Measurements from ENCODE around the gene MORN1. TPM values are rescaled to one million over a fixed set of nuclear protein-coding genes. Genes with fewer than 3 reads are reported as not detected.

Gene MORN1
- total and polyA plus RNA-seq, 2 of the 4 experiments (the other 2 are of a cell fraction) = 3.0 to 4.2 TPM

GRCh38 chr1:2422523-2422922 lies 31.2 kb upstream of the MORN1 start:
- dilution Hi-C loops (cut with HindIII; ENCODE audit: low sequenced_read_pairs, unreplicated experiment) = no loop called here
- CTCF ChIA-PET = no interaction called here
- POLR2A ChIA-PET (ENCODE audit: unreplicated experiment) = no interaction called here

More at GRCh38 chr1:2422523-2422922, 31.2 kb upstream of the MORN1 start:
- H3K79me1 ChIP-seq (ENCODE audit: low read depth in 1 of 2, low read length in 2 of 2) = no peaks in the 10 kb centered on the region
- H3K4me1 ChIP-seq (ENCODE audit: control insufficient read depth, insufficient read depth, low read length) = no peaks in the 10 kb centered on the region
- no peak overlapping the region for H2AFZ ChIP-seq (replicated peaks; ENCODE audit: low read length, poor library complexity)
- H3K9ac ChIP-seq (ENCODE audit: low read depth, low read length) = no peak overlapping the region
- no peak overlapping the region for H2BK120ac ChIP-seq (ENCODE audit: low read depth, low read length)
- BruUV-seq (replicated peaks) = no TSS peak
- no peak overlapping the region for H3K14ac ChIP-seq (replicated peaks; ENCODE audit: low read depth, low read length)
- no peak overlapping the region for H3K4me2 ChIP-seq (ENCODE audit: low read depth, low read length)
- peaks cover 6% of the 10 kb centered on the region for H3K9me3 ChIP-seq (ENCODE audit: control insufficient read depth, insufficient read depth, low read length)
- no peak overlapping the region for H3K4me3 ChIP-seq (ENCODE audit: insufficient read depth, low read depth, low read length)
- H3K9me1 ChIP-seq (ENCODE audit: insufficient read depth, low read length) = no peaks in the 10 kb centered on the region
- H3K27me3 ChIP-seq (ENCODE audit: control insufficient read depth, insufficient read depth, low read length) = peaks cover 10% of the 10 kb centered on the region; the same call in 1 of the 2 replicates
- no peak overlapping the region for H3K23ac ChIP-seq (ENCODE audit: low read depth, low read length)
- H2BK15ac ChIP-seq (ENCODE audit: low read depth, low read length) = no peak overlapping the region
- H3K56ac ChIP-seq (ENCODE audit: extremely low read depth, insufficient read depth, low read length) = no peak overlapping the region
- no peak overlapping the region for H3K27ac ChIP-seq (ENCODE audit: insufficient read depth, low read length)
- H4K20me1 ChIP-seq (ENCODE audit: insufficient read depth, low read length) = no peaks in the 10 kb centered on the region
- DNase-seq (no peak), ATAC-seq (ENCODE audit: low read depth) (no peak)
- H3K4ac ChIP-seq (ENCODE audit: low read depth, low read length) = no peak overlapping the region
- TF ChIP-seq RAD21 (IDR thresholded peaks at IDR 0.05; ENCODE audit: low read length) (no peak), CTCF (conservative IDR thresholded peaks at IDR 0.05; ENCODE audit: low read depth, low read length) (no peak), CEBPB (IDR thresholded peaks at IDR 0.05; ENCODE audit: low read depth, low read length) (no peak), BHLHE40 (IDR thresholded peaks at IDR 0.05; ENCODE audit: low read depth, low read length) (no peak), NFE2L2 (IDR thresholded peaks at IDR 0.05; ENCODE audit: low read depth, low read length) (no peak), POLR2A (IDR thresholded peaks at IDR 0.05; ENCODE audit: low read depth, low read length) (no peak), CHD1 (IDR thresholded peaks at IDR 0.05; ENCODE audit: low read depth, low read length) (no peak), MXI1 (IDR thresholded peaks at IDR 0.05; ENCODE audit: borderline replicate concordance, low read depth, low read length) (no peak), MAZ (IDR thresholded peaks at IDR 0.05; ENCODE audit: borderline replicate concordance, low read depth, low read length) (no peak), SMC3 (IDR thresholded peaks at IDR 0.05; ENCODE audit: low read depth, low read length) (no peak), MAFK (IDR thresholded peaks at IDR 0.05; ENCODE audit: low read depth, low read length) (no peak), FOS (IDR thresholded peaks at IDR 0.05; ENCODE audit: low read depth, low read length) (no peak), ELK1 (IDR thresholded peaks at IDR 0.05; ENCODE audit: borderline replicate concordance, low read depth, low read length) (no peak), RCOR1 (IDR thresholded peaks at IDR 0.05; ENCODE audit: insufficient replicate concordance, low read length) (no peak)
- TF ChIP-seq, protein P1, sequence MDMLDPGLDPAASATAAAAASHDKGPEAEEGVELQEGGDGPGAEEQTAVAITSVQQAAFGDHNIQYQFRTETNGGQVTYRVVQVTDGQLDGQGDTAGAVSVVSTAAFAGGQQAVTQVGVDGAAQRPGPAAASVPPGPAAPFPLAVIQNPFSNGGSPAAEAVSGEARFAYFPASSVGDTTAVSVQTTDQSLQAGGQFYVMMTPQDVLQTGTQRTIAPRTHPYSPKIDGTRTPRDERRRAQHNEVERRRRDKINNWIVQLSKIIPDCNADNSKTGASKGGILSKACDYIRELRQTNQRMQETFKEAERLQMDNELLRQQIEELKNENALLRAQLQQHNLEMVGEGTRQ (IDR thresholded peaks at IDR 0.05; ENCODE audit: low read depth, low read length) = no peak
- no peak overlapping the region for H2AK5ac ChIP-seq (ENCODE audit: low read depth, low read length)
- intact Hi-C loops (cut with micrococcal nuclease) (no loop called here), in situ Hi-C loops (cut with MboI; ENCODE audit: low sequenced_read_pairs) (loop anchor here (25.0 kb wide), 1 partner anchor 890 kb away; no protein-coding TSS in a partner anchor)
- H4K8ac ChIP-seq (ENCODE audit: low read depth in 2 of 2, low read length in 2 of 2) = no peak overlapping the region
- no CpG with 5 or more reads among the region's 4 CpGs for WGBS, 2 experiments (ENCODE audit: extremely low coverage in 2 of 2, insufficient read length in 1 of 2)
- no peak overlapping the region for H2BK20ac ChIP-seq (ENCODE audit: low read depth, low read length)
- H3K18ac ChIP-seq (ENCODE audit: low read depth, low read length) = no peak overlapping the region
- H3K36me3 ChIP-seq (ENCODE audit: control insufficient read depth, insufficient read depth, low read length) = no peaks in the 10 kb centered on the region
- H2BK5ac ChIP-seq (ENCODE audit: low read depth, low read length, poor library complexity, severe bottlenecking) = no peak overlapping the region
- H4K91ac ChIP-seq (ENCODE audit: insufficient read depth, low read depth, low read length) = no peak overlapping the region
- H2AK9ac ChIP-seq (replicated peaks; ENCODE audit: low read depth, low read length, poor library complexity) = no peak overlapping the region
- no peak overlapping the region for H4K5ac ChIP-seq (ENCODE audit: low read depth, low read length)

All from IMR-90 (cell line).